ENCODE results near the gene CNTN1.

DNA sequence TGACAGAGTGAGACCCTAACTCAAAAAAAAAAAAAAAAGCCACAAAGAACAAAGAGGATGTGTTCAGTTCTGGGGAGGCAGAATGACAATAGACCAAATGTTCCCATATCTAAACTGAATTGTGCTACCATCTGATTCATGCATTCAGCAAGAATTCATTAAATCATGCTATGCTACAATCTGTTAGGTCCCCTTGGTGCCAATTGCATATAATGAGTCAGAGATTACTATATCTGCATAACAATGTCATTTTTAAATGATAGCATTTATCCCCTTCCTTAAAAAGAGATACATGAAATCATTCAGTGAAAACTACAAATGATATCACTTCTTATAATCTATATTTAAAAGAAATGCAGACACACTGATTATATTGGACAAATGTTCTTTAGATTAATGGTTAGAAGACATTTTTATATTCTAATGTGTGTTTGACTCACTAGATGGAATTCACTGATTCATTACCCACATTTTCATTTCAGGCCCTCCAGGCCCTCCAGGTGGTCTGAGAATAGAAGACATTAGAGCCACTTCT, 288.3 kb downstream of the CNTN1 start:
- no peak for TF ChIP-seq POLR2A (IDR thresholded peaks at IDR 0.05)
- TF ChIP-seq, protein P1, sequence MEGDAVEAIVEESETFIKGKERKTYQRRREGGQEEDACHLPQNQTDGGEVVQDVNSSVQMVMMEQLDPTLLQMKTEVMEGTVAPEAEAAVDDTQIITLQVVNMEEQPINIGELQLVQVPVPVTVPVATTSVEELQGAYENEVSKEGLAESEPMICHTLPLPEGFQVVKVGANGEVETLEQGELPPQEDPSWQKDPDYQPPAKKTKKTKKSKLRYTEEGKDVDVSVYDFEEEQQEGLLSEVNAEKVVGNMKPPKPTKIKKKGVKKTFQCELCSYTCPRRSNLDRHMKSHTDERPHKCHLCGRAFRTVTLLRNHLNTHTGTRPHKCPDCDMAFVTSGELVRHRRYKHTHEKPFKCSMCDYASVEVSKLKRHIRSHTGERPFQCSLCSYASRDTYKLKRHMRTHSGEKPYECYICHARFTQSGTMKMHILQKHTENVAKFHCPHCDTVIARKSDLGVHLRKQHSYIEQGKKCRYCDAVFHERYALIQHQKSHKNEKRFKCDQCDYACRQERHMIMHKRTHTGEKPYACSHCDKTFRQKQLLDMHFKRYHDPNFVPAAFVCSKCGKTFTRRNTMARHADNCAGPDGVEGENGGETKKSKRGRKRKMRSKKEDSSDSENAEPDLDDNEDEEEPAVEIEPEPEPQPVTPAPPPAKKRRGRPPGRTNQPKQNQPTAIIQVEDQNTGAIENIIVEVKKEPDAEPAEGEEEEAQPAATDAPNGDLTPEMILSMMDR (IDR thresholded peaks at IDR 0.05), result no peak
